ENCODE data around the gene OR6S1.
A peak's percentile ranks its signal among the peaks of the same experiment; 100 is the strongest.

The OR6S1 gene, protein sequence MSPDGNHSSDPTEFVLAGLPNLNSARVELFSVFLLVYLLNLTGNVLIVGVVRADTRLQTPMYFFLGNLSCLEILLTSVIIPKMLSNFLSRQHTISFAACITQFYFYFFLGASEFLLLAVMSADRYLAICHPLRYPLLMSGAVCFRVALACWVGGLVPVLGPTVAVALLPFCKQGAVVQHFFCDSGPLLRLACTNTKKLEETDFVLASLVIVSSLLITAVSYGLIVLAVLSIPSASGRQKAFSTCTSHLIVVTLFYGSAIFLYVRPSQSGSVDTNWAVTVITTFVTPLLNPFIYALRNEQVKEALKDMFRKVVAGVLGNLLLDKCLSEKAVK

DNA sequence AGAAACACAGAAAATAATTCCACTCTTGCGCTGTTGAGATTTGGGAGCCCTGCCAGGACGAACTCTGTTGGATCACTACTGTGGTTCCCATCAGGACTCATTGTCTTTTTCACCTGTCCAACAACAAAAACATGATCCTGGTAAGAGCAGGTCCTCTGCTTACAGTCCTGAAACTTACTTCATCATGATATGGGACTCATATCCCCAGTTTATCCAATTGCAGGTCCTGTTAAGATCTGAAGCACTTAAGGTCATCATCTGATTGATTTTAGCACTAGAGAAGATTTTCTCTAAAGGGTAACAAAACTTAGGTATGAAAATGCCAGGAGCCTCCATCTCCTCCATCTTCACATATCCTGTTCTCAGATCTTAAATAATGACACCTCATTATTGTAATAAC is at the start of gene OR6S1:
Gene OR6S1, minus strand, starts transcription at position 101 of the 400 bp plus-strand sequence. Its CDS starts 0 bp downstream, at position 101.
- no peak for DNase-seq

DNA sequence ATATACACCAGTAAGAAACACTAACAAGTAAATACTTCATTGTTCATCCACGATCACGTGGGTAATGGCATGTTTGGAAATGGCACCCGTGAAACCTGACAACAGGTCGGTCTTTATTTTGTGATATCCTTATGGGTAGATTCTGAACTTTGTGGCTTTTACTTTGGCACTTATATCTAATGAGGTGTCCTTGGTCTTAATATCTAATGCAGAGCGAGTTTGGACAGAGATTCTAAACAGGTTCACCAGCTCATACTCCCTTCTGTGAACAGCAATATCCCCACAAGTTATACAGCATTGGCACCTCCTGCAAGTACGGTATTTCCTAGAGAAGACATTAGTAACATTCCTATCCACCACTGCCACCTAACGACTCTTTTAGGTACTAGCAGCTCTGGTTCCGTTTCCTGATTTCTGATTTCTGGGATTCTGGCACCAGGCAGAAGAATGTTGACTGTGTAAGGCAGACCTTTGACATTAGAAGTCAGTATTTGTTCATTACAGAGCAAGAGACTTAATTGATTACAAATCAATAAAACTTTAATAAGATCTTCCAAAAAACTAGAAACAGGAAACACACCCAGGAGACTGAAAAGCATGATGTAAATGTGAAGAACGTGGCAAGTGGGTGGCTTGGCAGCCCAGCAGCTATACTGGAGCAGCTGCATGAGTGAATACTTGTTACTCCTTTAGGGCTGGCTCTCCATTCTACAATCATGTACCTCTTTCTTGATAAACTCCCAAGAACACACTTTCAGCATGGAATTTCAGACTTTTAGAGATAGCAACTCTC is 49.6 kb upstream of the OR6S1 start:
- peak; percentile 61 for DNase-seq

DNA sequence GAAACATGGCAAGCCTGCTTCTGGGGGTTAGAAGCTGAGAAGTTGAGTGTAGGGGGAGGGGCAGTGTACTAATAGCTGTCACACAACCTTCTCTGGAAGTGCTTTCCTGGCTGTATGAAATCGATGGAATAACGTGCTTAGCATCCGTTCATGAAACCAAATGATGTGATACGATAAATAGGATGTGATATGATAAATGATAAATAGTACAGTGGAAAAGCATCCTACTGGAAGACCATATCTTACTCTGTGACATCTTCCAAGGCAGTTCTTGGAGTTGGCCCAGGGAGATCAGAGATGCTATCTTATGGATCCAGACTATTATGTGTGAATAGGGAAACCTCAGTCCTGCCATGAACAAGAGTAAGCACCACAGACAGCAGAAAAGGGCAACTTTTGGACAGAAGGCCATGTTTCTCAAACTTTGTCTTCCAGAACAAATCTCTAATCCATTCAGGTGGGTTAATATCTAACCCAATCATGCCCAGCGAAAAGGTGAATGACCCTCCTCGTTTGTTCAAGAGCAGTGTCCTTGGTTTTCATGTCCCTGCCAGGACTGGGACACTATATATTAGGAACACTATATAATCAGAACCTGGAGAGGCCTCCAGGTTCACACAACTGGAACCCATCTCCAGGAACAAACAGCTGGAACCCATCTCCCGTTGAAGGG is 46.8 kb upstream of the OR6S1 start, which contains the start of gene ANG:
Gene ANG, plus strand, starts transcription at position 598 of the 673 bp plus-strand sequence. CDS start 4,801 bp downstream, outside the sequence.
- DNase-seq: no peak

DNA sequence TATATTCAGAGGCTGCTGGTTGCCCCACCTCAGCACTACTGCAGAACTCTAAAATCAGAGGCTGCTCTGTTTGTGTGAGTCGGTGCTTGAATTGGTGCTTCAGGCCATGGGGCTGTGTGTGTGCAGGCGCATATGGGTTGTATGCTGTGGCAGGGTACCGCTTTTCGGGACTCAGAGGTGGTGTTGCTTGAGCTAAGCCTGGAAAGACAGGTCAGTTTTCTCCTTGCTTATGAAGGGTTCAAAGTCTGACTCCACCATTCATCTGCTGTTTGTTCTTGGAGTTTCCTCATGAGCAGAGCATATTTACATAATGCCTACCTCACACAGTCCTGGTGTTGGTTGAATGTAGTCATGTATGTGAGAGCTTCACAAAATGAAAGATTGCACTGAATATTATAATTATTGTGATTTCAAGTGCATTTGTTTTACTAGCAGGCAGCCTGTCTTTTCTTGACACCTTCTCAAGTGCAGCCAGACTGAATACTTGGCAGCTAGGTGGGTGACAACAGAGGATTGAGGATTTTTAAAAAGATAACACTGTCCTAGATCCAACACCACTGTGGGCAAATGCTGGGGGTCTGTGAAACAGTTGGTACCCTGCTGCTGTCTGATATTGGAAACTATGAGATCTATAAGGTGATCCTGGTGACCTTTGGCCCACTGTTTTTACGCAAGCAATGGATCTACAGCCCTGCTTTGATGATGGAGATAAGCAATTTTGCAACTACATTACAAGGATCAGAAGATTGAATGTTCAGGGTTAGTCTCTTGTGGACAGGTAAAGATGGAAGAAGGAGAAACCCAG is 46.1 kb upstream of the OR6S1 start:
- DNase-seq: no peak

DNA sequence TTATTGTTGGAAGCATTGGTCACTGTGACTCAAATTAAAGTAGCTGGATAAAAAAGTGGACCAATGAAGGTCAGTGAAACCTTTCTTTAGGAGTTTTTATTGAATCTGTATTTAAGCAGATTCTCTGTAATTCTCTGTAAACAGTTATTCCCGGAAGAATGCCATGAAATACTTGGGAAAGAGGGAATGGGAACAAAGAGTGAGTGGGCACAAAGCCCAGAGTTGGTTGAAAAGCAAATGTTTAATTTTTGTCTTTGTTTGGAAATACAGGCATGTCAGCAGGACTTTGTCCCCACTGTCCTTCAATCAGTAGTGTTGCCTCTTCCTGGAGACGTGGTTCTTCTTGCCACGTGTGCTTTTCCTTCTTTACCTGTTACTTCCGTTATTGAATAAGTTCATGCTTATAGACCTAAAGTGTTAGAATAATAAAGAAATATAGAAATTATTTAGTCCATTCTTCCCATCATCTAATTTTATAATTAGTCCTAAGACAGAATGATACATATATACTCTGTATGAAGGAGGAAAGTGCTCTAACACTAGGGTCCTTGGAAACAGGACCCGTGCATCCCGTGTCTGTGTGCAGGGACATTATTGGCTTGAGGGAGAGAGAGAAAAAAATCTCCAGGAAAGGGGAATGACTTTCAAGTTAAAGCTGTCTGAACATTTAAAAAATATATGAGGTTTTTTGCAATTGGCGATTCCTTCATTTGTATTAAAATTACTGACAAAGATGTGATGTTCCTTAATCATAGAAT is 45.1 kb upstream of the OR6S1 start:
- no peak for DNase-seq

DNA sequence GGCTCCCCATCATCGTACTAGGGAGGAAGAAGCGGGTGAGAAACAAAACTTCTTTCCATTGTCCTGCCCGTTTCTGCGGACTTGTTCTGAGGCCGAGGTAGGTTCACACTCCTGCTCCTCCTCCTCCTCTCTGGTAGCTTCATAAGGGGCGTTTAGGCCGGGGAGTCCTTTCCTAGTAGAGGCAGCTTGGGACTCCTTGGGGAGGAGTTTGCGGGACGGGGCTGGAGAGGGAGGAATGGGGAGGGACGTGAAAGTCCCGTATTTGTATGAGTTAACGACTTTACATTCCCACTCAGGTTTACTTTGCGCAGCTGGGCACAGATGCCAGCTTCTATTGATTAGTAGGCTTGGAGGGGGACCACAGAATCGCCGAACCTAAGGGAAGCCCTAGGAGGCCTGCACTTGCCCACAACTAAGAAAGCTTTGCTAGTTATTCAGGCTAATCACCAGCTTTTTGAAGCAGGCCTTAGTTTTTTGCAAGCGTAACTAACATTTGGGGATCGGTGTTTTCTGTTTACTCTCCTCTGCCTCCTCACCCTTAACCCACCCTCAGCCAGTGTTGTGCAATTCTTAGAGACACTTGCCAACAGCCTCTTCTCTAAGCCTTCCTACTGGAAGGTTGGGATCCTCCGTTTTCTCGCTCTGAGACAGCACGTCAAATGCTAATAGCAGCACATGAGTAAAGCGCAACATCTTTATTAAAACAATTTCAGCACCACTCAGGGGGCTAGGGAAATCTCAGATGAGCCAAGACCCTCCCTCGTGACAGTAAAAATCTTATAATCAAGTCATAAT is 43.4 kb upstream of the OR6S1 start:
- DNase-seq: no peak

DNA sequence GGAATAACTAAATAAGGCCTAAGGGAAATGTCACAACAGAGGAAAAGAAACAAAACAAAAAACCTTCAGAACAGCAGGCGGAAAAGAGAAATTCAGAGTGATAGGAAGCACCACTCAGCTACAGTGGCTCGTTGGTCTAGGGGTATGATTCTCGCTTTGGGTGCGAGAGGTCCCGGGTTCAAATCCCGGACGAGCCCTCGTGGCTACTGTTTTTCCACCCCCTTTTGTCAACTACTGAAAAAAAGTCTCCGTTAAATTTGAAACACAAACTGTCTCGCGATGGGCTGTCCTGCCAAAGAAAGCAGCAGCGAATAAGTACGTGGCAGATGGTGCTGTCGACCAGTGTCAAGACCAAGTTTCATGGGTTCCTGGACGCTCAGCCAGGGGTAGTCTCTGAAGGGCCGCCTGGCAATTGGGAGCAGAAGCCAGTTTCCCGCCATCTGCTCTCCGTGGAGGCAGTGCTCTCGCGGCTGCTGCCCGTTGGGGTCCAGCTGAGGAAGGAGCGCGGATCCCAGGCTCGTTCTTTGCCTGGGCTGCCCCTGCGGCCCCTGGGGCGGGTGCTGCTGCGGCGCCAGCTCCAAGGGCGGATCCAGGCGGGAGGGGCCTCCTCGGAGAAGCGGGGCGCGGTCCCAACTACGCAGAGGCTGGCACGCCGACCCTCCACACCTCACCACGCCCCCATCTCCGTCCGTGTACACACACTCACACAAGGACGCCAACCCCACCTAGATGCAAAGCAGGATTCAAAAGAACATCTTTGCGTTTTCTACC is 42.6 kb upstream of the OR6S1 start, which contains the start of gene RNASE4:
Gene RNASE4, plus strand, starts transcription at position 670 of the 771 bp plus-strand sequence. CDS start 14,812 bp downstream, outside the sequence.
- DNase-seq: peak; percentile 87

DNA sequence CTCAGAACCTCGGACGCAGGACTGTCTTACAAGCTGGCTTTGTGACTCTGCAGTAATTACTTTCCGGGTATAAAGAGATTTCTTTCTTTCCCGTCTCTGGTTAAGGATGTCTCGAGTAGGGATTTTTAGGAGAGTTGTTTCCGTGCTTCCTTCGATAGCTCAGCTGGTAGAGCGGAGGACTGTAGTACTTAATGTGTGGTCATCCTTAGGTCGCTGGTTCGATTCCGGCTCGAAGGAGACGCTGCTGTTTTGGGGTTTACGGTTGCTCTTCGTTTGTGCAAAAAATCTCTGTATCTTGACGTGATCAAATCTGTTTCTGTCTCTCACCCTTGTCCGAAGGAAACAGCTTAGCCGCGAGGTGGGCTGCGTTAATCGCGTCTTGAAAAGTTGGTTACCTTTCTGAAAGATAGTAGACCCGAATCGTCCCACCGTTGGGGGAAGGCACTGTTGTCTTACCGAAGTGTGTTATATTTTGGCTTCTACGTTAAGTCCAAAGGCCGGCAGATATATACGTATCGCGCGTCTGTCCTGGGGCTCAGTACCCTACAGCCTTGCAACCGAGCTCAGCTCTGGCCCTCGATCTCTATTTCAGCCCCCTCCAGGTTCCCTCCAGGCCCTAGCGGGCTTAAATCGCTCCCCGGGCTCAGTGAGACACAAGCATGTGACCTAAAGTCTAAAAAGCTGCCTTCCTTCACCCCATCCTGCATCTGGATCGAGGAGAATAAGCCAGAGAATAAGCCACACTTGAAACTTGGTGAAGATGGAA is 41.8 kb upstream of the OR6S1 start:
- peak; percentile 92 for DNase-seq

DNA sequence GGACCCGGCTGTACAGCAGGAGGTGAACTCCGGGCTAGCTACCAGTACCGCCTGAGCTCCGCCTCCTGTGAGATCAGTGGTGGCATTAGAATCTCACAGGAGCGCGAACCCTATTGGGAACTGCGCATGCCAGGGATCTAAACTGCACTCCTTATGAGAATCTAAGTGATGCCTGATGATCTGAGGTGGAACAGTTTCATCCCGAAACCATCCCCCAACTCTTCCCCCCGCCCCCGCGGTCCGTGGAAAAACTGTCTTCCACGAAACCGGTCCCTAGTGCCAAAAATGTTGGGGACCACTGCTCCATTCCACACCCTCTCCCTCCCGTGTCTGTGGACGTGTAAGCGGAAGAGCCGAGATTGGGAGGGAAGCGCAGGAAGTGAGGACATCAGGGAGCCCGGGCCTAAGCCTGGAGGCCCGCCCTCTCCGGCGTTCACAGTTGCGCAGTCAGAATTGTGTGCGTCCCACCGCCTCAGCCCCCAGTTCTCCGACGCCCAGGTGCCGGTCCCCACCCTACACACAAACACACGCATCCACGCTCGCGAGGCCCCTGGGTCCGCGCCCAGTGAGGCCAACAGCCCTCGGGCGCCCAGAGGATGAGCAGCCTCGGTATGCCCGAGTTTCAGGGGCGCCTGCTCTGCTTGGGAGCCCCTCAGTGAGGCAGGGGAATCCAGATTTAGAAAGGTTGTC is 41.1 kb upstream of the OR6S1 start:
- DNase-seq: peak; percentile 95

DNA sequence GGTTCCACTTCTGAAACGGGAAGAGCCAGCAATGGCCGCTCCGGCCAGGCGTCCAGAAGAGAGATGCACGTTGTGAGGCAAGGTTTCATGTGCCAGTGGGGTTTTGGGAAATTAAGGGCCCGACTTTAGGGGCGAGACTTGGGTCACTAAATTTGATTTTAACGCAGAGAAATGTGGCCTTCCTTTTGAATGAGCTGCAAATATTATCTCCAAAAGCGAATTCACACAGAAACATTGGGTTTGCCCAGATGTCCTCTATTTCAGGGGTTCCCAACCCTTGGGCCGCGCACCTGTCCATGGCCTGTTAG is 40.6 kb upstream of the OR6S1 start:
- no peak for DNase-seq

DNA sequence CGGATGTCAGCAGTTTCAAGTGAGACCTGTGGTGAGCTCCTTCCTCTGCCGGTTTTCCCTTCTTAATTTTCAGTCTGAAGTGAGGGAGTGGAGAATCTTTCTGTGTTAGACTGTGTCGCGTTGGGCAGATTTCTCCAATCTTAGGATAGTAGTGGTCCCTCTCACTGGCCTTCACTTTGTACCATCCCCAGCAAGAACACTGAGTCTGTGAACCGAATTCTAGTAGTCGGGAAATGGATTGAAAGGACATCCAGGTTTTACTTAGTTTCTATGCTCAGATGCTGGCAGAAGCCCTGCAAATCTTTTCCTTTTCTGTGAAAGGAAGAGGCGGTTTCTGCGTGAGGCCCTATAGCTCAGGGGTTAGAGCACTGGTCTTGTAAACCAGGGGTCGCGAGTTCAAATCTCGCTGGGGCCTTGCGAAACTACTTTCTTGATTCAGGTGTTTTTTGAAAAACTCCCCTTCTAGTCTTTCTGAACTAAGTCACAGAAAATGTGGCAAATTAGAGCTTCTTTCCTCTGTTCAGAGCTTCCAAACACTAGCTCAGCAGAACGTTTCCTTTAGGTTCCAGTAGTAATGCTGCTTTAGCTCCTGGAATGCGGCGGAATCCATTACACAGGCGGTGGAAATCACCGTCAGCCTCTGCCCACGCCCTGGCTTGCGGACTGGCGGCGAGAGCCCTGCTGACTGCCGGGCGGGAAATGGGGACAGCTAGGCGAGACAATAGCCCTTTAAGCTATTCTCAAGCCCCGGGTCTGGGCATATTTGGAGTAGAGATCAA is 40.0 kb upstream of the OR6S1 start:
- peak; percentile 95 for DNase-seq

DNA sequence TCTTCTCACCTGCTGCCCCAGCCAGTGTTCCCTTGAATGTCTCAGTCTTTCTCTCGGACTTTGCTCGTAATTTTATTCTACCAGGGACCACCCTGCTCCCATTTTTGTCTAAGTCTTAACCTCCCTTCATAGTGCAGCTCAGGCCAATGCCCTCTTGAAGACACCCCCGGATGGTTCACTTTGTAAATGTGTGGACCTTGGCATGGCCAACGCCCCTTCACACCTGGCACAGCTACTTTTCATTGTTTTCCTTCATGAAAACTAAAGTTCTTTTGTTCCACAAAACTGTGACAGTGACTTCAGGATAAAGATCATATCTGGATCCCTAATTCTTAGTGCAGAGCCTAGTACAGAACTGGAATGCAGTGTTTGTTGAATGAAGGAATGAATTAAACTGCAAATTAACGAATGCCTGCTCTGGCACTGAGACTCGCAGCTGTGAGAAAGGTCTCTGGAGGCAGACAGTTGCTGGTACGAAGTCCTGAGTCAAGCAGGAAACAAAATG is 39.4 kb upstream of the OR6S1 start:
- DNase-seq: no peak

DNA sequence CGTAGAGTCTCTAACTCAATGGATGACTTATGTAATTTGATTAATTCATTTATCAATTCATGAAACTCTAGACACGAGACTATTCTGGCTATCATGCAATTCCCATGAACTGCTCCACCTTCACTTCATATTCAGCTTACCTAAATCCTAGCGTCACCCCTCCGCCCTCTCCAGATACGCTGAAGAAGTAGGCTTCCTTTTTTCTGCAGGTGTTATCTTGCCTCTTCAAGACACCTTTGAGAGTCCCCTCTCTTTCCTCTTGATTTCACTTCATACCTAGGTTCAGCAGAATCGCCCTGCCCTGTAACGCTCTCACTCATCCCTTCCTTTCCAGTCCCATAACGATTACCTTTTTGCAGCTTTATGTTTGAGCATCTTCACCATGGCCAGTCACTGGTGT is 38.9 kb upstream of the OR6S1 start:
- no peak for DNase-seq

DNA sequence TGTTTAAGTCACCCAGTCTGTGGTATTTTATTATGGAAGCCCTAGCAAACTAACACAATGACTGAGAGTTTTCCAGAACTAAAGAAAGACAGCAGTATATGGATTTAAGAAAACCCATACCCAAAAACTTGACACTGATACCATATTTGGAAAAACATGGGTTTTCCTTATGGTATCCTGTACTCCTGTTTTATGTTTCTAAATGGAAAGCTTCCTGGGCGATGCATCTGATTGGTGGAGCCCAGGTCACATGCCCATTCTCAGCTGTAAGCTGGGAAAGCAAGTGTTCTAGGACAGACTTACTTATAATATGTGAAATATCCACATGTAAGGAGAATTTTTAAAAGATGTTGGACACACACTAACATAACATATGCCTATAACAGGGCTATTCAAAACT is 38.4 kb upstream of the OR6S1 start:
- DNase-seq: no peak

DNA sequence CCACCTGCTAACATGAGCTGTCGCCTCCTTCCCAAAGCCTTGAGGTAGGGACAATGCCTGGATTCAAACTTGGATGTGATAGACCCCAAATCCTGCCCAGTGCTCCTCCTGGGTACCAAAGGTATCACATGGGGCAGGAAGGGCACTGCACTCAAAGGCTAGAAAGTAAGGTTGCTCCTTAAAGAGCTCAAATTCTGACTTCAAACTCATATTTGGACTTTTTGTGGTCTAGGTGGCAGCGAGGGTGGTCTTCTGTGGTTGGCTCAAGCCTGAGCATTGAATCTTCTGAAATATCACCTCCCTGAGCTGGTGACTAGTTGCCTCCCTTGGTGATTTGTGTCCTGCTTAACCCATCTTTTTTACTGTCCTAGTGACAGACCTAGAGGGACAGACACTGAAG is 34.6 kb upstream of the OR6S1 start:
- no peak for DNase-seq

DNA sequence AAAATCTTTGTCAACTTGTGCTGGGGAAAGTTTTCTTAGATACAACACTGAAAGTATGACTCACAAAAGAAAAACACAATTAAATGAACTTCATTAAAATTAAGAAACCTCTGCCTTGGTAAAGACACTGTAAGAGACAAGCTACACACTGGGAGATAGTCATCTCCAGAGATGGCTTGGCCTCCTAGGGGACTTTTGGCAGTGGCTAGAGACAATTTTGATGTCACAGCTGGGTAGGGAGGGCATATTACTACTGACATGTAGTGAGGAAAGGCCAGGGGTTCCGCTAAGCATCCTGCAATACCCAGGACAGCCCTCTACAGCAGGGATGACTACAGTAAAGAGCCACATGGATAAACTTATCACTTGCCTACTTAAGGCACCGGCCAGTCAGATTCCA is 34.2 kb upstream of the OR6S1 start:
- no peak for DNase-seq

DNA sequence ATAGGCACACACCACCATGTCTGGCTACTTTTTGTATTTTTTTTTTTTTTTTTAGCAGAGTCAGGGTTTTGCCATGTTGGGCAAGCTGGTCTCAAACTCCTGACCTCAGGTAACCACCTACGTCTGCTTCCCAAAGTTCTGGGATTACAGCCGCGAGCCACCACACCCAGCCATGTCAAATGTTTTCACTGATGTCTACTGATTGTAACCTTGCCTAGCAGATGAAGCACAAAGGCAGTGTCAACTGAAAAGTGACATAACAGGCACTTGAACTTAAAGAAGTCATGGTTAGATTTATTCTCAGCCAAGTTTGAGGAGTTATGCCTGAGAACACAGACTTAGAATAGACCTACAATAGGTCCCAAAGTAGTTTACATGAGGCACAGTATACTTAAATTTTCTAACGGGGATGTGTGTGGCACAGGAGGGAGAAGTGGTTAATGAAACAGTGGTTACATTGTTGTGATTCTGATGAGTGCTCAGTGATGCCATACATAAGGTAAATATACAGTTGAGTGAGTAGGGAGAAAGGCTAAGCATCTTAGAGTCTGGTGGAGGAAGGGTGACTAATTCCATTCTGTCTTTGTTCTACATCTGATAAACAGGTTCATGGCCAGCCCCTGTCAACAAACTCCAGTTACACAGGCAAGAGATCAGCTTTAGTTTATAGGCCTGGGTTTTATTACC is 30.2 kb upstream of the OR6S1 start:
- no peak for DNase-seq
